ENCODE results near the gene EMID1. TPM values are rescaled to one million over a fixed set of nuclear protein-coding genes. Genes with fewer than 3 reads are reported as not detected.

The EMID1 gene
- total RNA-seq, 2 experiments from 2014 or later, result not detected

- CTCF ChIA-PET, result interaction anchor here (1.9 kb wide), 1 partner anchor 43 kb away, joined by 5 read pairs; no protein-coding TSS in a partner anchor
- H3K36me3 Mint-ChIP-seq (ENCODE audit: low read depth), result peaks cover 96% of the 10 kb centered on the region
- Histone ChIP-seq H3K4me3 (ENCODE audit: low read length) (no peak overlapping the region), H3K27ac (ENCODE audit: low read depth in 1 of 2, low read length in 2 of 2) (no peak overlapping the region), H3K27me3 (ENCODE audit: control insufficient read depth in 1 of 2, insufficient read depth in 2 of 2, low read length in 2 of 2) (no peaks in the 10 kb centered on the region), H3K4me1 (ENCODE audit: insufficient read depth, low read length) (no peaks in the 10 kb centered on the region), H3K36me3 (ENCODE audit: insufficient read depth, low read length) (peaks cover 96% of the 10 kb centered on the region), H3K9me3 (ENCODE audit: control insufficient read depth in 1 of 2, insufficient read depth in 1 of 2, low read length in 2 of 2) (no peaks in the 10 kb centered on the region)
- H3K9me3 Mint-ChIP-seq, result no peaks in the 10 kb centered on the region
- no peak for TF ChIP-seq CTCF (IDR thresholded peaks at IDR 0.05)
- H3K27me3 Mint-ChIP-seq, result no peaks in the 10 kb centered on the region
- H3K27ac Mint-ChIP-seq, result no peak overlapping the region
- POLR2A ChIA-PET, result interaction anchor here (1.1 kb wide), 1 partner anchor 15 kb away, joined by 3 read pairs; no protein-coding TSS in a partner anchor
- H3K4me1 Mint-ChIP-seq (ENCODE audit: low read depth), result peaks cover 26% of the 10 kb centered on the region
- ATAC-seq (ENCODE audit: poor library complexity) (no peak), DNase-seq (no peak)
- no peak overlapping the region for H3K4me3 Mint-ChIP-seq
- intact Hi-C loops (cut with DNase I, micrococcal nuclease), result no loop called here
These were observed 83.1 kb downstream of the EMID1 start for GRCh38 chr22:29288837-29289236.

GRCh38 chr22:29290061-29290460 is 84.4 kb downstream of the EMID1 start:
- H3K4me3 Mint-ChIP-seq, result no peak overlapping the region
- ATAC-seq (ENCODE audit: poor library complexity) (no peak), DNase-seq (peak in 1 of 14 experiments; percentile 15)
- POLR2A ChIA-PET, result no interaction called here
- H3K4me1 Mint-ChIP-seq (ENCODE audit: low read depth), result peaks cover 26% of the 10 kb centered on the region
- Histone ChIP-seq H3K27ac (ENCODE audit: low read depth in 1 of 2, low read length in 2 of 2) (no peak overlapping the region), H3K27me3 (ENCODE audit: control insufficient read depth in 1 of 2, insufficient read depth in 2 of 2, low read length in 2 of 2) (no peaks in the 10 kb centered on the region), H3K9me3 (ENCODE audit: control insufficient read depth in 1 of 2, insufficient read depth in 1 of 2, low read length in 2 of 2) (no peaks in the 10 kb centered on the region), H3K4me1 (ENCODE audit: insufficient read depth, low read length) (no peaks in the 10 kb centered on the region), H3K36me3 (ENCODE audit: insufficient read depth, low read length) (peaks cover 95% of the 10 kb centered on the region), H3K4me3 (ENCODE audit: low read length) (no peak overlapping the region)
- no peaks in the 10 kb centered on the region for H3K27me3 Mint-ChIP-seq
- no peak overlapping the region for H3K27ac Mint-ChIP-seq
- CTCF ChIA-PET, result no interaction called here
- intact Hi-C loops (cut with DNase I, micrococcal nuclease), result no loop called here
- peaks cover 96% of the 10 kb centered on the region for H3K36me3 Mint-ChIP-seq (ENCODE audit: low read depth)
- TF ChIP-seq CTCF (IDR thresholded peaks at IDR 0.05), result no peak
- no peaks in the 10 kb centered on the region for H3K9me3 Mint-ChIP-seq

GRCh38 chr22:29291215-29291614 is 85.5 kb downstream of the EMID1 start:
- Histone ChIP-seq H3K9me3 (ENCODE audit: control insufficient read depth in 1 of 2, insufficient read depth in 1 of 2, low read length in 2 of 2) (no peaks in the 10 kb centered on the region), H3K27me3 (ENCODE audit: control insufficient read depth in 1 of 2, insufficient read depth in 2 of 2, low read length in 2 of 2) (no peaks in the 10 kb centered on the region), H3K4me3 (ENCODE audit: low read length) (no peak overlapping the region), H3K4me1 (ENCODE audit: insufficient read depth, low read length) (no peaks in the 10 kb centered on the region), H3K27ac (ENCODE audit: low read depth in 1 of 2, low read length in 2 of 2) (no peak overlapping the region), H3K36me3 (ENCODE audit: insufficient read depth, low read length) (peaks cover 98% of the 10 kb centered on the region)
- ChIA-PET POLR2A (no interaction called here), CTCF (no interaction called here)
- DNase-seq, result no peak
- no peak overlapping the region for H3K27ac Mint-ChIP-seq
- no peak overlapping the region for H3K4me3 Mint-ChIP-seq
- H3K27me3 Mint-ChIP-seq, result no peaks in the 10 kb centered on the region
- TF ChIP-seq CTCF (IDR thresholded peaks at IDR 0.05), result no peak
- H3K9me3 Mint-ChIP-seq, result no peaks in the 10 kb centered on the region
- H3K36me3 Mint-ChIP-seq (ENCODE audit: low read depth), result peaks cover 96% of the 10 kb centered on the region
- no peak for ATAC-seq (ENCODE audit: poor library complexity)
- intact Hi-C loops (cut with DNase I, micrococcal nuclease), result no loop called here
- H3K4me1 Mint-ChIP-seq (ENCODE audit: low read depth), result peaks cover 26% of the 10 kb centered on the region

All from CD4-positive, alpha-beta T cell (primary cell).